HUES64 (cell line): ENCODE data around the gene JAZF1.
"Not testable (repeated sequence)": the region's sequence is repeated elsewhere in the genome, so short reads cannot be mapped to it uniquely, and the experiment has no call there.

Source experiments
- H3K27ac ChIP-seq: 2 replicates; pipeline ENCODE4 v1.7.0; 2013; ENCODE audit warnings: low read depth, low read length, inconsistent platforms
- H3K27me3 ChIP-seq: 2 replicates; pipeline ENCODE4 v1.6.1; 2013; ENCODE audit warnings: mild to moderate bottlenecking, low read length; ENCODE audit not compliant: insufficient read depth
- H3K36me3 ChIP-seq: 2 replicates; pipeline ENCODE4 v1.6.1; 2013; ENCODE audit warnings: mild to moderate bottlenecking, low read length; ENCODE audit not compliant: insufficient read depth
- H3K4me1 ChIP-seq: 2 replicates; pipeline ENCODE4 v1.6.1; 2013; ENCODE audit warnings: mild to moderate bottlenecking, low read length, moderate library complexity; ENCODE audit not compliant: insufficient read depth
- H3K4me3 ChIP-seq: 2 replicates; pipeline ENCODE4 v1.5.1; 2013; ENCODE audit warnings: mild to moderate bottlenecking, low read length, moderate library complexity
- H3K9ac ChIP-seq: 2 replicates; pipeline ENCODE4 v1.6.1; 2013; ENCODE audit warnings: mild to moderate bottlenecking, low read depth, low read length
- H3K9me3 ChIP-seq: 2 replicates; pipeline ENCODE4 v1.6.1; 2013; ENCODE audit warnings: low read depth, low read length; ENCODE audit not compliant: insufficient read depth
- WGBS: fragments of 150-250, 120-280 bp; methylation state at CpG from one replicate; pipeline ENCODE4 v1.1.7; 2013; ENCODE audit warnings: missing lambda C conversion rate; 5-methylcytosine and 5-hydroxymethylcytosine counted together

JAZF1 gene

GRCh38 chr7:28018856-28019465 lies 161.6 kb downstream of the JAZF1 start:
- Histone ChIP-seq H3K27me3 (no peaks in the 10 kb centered on the region), H3K9me3 (peaks cover 4% of the 10 kb centered on the region; the same call in 1 of the 2 replicates), H3K36me3 (no peaks in the 10 kb centered on the region), H3K9ac (no peak overlapping the region), H3K4me3 (no peak overlapping the region), H3K4me1 (peaks cover 3% of the 10 kb centered on the region; the same call in 1 of the 2 replicates), H3K27ac (no peak overlapping the region)
- WGBS: 95% methylated on average over 8 of the region's 8 CpGs

- WGBS: 92% methylated on average over 5 of the region's 5 CpGs
- Histone ChIP-seq H3K27me3 (no peaks in the 10 kb centered on the region), H3K9me3 (peaks cover 4% of the 10 kb centered on the region; the same call in 1 of the 2 replicates), H3K27ac (no peak overlapping the region), H3K4me1 (peaks cover 3% of the 10 kb centered on the region; the same call in 1 of the 2 replicates), H3K36me3 (no peaks in the 10 kb centered on the region), H3K4me3 (no peak overlapping the region), H3K9ac (no peak overlapping the region)
Observed at GRCh38 chr7:28018446-28018845, 162.1 kb downstream of the JAZF1 start.

GRCh38 chr7:28018020-28018419 lies 162.6 kb downstream of the JAZF1 start:
- H3K4me1 ChIP-seq: peaks cover 3% of the 10 kb centered on the region; the same call in 1 of the 2 replicates
- no peaks in the 10 kb centered on the region for H3K36me3 ChIP-seq
- H3K4me3 ChIP-seq: no peak overlapping the region
- H3K9ac ChIP-seq: no peak overlapping the region
- 85% methylated on average over 7 of the region's 7 CpGs for WGBS
- H3K27ac ChIP-seq: no peak overlapping the region
- H3K9me3 ChIP-seq: peaks cover 4% of the 10 kb centered on the region; the same call in 1 of the 2 replicates
- no peaks in the 10 kb centered on the region for H3K27me3 ChIP-seq

DNA sequence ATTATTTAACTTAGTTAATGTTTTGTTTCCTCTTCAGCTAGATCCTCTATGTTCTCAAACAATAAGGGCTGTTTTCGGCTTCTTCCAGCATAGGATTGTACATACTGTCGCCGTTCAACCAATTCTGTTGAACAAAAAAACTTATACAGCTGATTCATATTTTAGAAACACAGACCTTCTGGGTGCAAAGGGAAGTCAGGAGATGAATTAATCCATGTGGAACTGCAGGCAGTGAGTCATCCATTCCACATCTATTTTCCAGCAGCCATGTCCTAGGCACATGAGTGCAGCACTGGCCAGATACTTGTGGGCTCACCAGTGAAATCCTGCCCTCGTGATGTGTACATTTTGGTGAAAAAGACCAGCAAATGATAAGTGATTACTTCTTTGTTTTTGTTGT lies 163.2 kb downstream of the JAZF1 start:
- H3K4me3 ChIP-seq: no peak overlapping the region
- peaks cover 4% of the 10 kb centered on the region; the same call in 1 of the 2 replicates for H3K9me3 ChIP-seq
- H3K9ac ChIP-seq: no peak overlapping the region
- no peaks in the 10 kb centered on the region for H3K27me3 ChIP-seq
- no peak overlapping the region for H3K27ac ChIP-seq
- WGBS: 94% methylated on average over 4 of the region's 4 CpGs
- H3K36me3 ChIP-seq: no peaks in the 10 kb centered on the region
- H3K4me1 ChIP-seq: peaks cover 3% of the 10 kb centered on the region; the same call in 1 of the 2 replicates

DNA sequence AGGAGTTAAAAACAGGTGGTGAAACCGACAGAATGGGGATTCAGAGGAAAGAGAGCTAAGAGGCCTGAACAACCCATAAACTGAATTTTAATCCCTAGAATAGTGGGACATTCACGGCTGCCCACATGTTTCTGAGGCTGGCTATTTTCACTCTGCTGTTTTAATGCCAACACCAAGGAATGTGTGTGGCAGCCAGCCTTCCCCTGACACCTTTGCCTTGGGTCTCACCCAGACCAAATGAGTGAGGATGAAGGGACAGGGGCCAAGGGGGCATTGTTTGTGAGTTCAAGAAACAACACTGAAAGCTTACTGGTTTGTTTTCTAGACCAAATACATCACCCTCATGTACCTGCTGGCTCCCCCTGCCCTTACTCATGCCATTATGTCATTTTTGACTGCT lies 164.3 kb downstream of the JAZF1 start:
- Histone ChIP-seq H3K27me3 (no peaks in the 10 kb centered on the region), H3K36me3 (no peaks in the 10 kb centered on the region), H3K9ac (no peak overlapping the region), H3K4me1 (peaks cover 3% of the 10 kb centered on the region; the same call in 1 of the 2 replicates), H3K4me3 (no peak overlapping the region), H3K9me3 (peaks cover 4% of the 10 kb centered on the region; the same call in 1 of the 2 replicates), H3K27ac (no peak overlapping the region)
- WGBS: 95% methylated on average over 2 of the region's 2 CpGs

- Histone ChIP-seq H3K9ac (no peak overlapping the region), H3K36me3 (no peaks in the 10 kb centered on the region), H3K4me1 (peaks cover 3% of the 10 kb centered on the region; the same call in 1 of the 2 replicates), H3K27ac (no peak overlapping the region), H3K4me3 (no peak overlapping the region), H3K27me3 (no peaks in the 10 kb centered on the region), H3K9me3 (peaks cover 4% of the 10 kb centered on the region; the same call in 1 of the 2 replicates)
- 97% methylated on average over 3 of the region's 4 CpGs for WGBS
Observed at GRCh38 chr7:28015169-28015568, 165.4 kb downstream of the JAZF1 start.

DNA sequence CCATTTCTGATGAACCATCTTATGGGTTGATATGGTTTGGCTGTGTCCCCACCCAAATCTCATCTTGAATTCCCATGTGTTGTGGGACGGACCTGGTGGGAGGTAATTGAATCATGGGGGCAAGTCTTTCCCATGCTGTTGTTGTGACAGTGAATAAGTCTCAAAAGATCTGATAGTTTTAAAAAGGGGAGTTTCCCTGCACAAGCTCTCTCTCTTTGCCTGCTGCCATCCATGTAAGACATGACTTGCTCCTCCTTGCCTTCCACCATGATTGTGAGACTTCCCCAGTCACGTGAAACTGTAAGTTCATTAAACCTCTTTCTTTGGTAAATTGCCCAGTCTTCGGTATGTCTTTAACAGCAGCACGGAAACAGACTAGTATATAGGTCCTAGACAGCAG lies 166.3 kb downstream of the JAZF1 start:
- H3K9ac ChIP-seq, H3K4me3 ChIP-seq, H3K36me3 ChIP-seq, H3K27ac ChIP-seq, H3K4me1 ChIP-seq, H3K27me3 ChIP-seq, H3K9me3 ChIP-seq: not testable (repeated sequence)
- WGBS: 96% methylated on average over 4 of the region's 4 CpGs

DNA sequence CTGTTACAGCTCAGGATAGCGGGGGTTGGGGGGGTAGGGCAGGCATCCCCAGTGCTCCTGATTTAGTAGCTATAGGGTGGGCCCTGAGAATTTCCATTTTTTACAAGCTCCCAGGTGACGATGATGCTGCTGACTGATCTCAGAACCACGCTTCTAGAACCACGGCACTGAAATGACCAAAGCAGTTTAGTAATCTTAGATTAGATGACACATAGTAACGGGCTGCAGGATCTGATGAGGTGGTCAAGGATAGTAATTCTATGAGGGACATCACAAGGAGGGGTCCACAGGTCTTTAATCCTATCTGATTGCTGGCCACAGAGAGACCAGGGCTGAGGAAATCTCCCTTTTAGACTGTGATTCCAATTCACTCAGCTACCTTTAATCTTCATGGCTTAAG lies 167.2 kb downstream of the JAZF1 start:
- 97% methylated on average over 5 of the region's 5 CpGs for WGBS

DNA sequence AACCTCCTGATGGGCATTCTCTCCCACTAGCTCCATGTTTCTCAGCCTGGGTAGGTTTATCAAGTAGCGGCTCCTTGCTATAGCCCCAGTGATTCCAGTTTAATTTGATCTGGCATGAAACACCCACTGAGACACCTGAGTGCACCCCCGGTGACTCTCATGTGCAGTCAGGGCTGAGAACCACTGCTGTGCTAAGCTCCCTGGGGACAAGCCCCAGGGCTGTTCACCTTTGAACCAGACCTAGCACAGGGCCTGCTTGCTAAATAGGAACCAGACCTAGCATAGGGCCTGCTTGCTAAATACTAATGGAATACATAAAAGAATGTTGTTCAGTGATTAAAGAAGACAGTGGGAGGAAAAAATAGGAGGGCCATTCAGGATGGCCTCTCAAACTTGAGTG lies 167.6 kb downstream of the JAZF1 start:
- Histone ChIP-seq H3K27me3 (no peaks in the 10 kb centered on the region), H3K4me3 (no peak overlapping the region), H3K36me3 (no peaks in the 10 kb centered on the region), H3K27ac (no peak overlapping the region), H3K9ac (no peak overlapping the region), H3K4me1 (no peaks in the 10 kb centered on the region), H3K9me3 (peaks cover 4% of the 10 kb centered on the region; the same call in 1 of the 2 replicates)
- WGBS: 94% methylated on average over 2 of the region's 2 CpGs

More for the DNA sequence above, 167.2 kb downstream of the JAZF1 start:
- H3K36me3 ChIP-seq: no peaks in the 10 kb centered on the region
- no peak overlapping the region for H3K27ac ChIP-seq
- peaks cover 4% of the 10 kb centered on the region; the same call in 1 of the 2 replicates for H3K9me3 ChIP-seq
- no peak overlapping the region for H3K9ac ChIP-seq
- H3K4me3 ChIP-seq: no peak overlapping the region
- H3K4me1 ChIP-seq: no peaks in the 10 kb centered on the region
- no peaks in the 10 kb centered on the region for H3K27me3 ChIP-seq

DNA sequence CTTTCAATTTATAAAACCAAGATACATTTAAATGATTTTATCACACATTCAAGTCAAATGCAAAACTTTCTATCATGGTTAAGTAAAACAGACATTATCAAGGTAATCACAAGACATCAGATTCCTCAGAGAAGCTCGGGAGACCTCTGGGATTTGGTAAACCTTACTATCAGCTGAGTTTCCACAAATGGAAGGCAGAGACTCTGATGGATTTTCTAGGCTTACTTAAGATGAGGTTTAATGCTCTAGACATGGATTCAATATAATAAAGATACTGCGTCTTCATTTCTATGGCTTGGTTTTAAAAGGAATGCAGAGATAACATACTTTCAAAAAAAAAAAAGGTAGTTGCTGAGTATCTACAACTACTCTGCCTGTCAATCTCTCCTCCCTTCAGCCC lies 171.7 kb downstream of the JAZF1 start:
- H3K27me3 ChIP-seq: no peaks in the 10 kb centered on the region
- WGBS: 92% methylated on average over 2 of the region's 2 CpGs
- H3K4me1 ChIP-seq: no peaks in the 10 kb centered on the region
- no peaks in the 10 kb centered on the region for H3K36me3 ChIP-seq
- no peak overlapping the region for H3K27ac ChIP-seq
- H3K4me3 ChIP-seq: no peak overlapping the region
- no peaks in the 10 kb centered on the region for H3K9me3 ChIP-seq
- no peak overlapping the region for H3K9ac ChIP-seq

- Histone ChIP-seq H3K4me1 (no peaks in the 10 kb centered on the region), H3K36me3 (no peaks in the 10 kb centered on the region), H3K9ac (no peak overlapping the region), H3K27ac (no peak overlapping the region), H3K27me3 (no peaks in the 10 kb centered on the region), H3K9me3 (no peaks in the 10 kb centered on the region), H3K4me3 (no peak overlapping the region)
- 85% methylated on average over 2 of the region's 3 CpGs for WGBS
Observed at GRCh38 chr7:28008171-28008570, 172.4 kb downstream of the JAZF1 start.

DNA sequence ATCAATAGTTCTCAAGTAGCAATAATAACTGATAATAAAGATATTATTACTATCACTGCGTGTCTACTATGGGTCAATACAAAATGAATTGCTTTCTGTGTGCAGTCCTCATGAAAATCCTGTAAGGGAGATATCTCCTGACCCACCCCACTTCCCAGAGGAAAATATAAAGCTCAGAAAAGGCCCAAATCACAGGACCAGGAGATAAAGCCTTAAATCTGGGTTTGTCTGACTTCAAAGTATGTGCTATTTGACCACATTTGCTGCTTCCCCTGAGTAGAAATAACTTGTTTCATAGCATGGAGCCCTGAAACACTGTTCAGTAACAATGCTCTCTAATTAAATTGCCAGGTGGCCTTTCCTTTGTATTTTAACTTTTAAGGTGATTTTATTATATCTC lies 174.1 kb downstream of the JAZF1 start:
- H3K36me3 ChIP-seq: no peaks in the 10 kb centered on the region
- H3K27ac ChIP-seq: no peak overlapping the region
- no peaks in the 10 kb centered on the region for H3K9me3 ChIP-seq
- no peak overlapping the region for H3K4me3 ChIP-seq
- no peaks in the 10 kb centered on the region for H3K4me1 ChIP-seq
- no peaks in the 10 kb centered on the region for H3K27me3 ChIP-seq
- no peak overlapping the region for H3K9ac ChIP-seq
- 100% methylated on average over 1 of the region's 1 CpG for WGBS
